22Rv1 (cell line): ENCODE data around the gene HEXA.

Experiments
- H3K27ac ChIP-seq: fragments of 450-650 bp; 2 replicates; pipeline ENCODE4 v1.5.1; 2017
- ZFX ChIP-seq: fragments of 450-650 bp; IDR thresholded peaks from 2 replicates; pipeline ENCODE4 v1.6.1; 2017; ENCODE audit warnings: antibody characterized with exemption, borderline replicate concordance
- TF ChIP-seq, protein P1 (sequence below): fragments of 450-650 bp; IDR thresholded peaks from 2 replicates; pipeline ENCODE4 v1.5.1; 2017; ENCODE audit warnings: mild to moderate bottlenecking

The HEXA gene

DNA sequence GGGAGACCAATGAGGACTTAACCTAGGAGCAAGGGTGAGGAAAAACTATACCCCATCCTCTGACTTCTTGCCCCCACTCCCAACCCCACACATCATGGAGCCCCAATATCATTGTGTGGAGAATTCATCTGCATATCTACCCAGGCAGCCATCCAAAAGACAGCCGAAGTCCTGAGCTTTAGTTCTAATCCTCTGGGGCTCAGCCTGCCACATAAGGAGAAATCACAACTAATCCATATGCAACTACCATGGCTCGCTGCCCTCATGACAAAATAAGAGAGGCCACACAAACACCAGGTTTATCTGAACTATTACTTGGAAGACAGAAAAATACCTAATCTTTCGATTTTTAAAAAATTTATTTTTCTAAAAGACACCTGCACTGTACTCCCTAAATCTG, 17.7 kb downstream of the HEXA start:
- H3K27ac ChIP-seq: no peak overlapping the region
- TF ChIP-seq, protein P1, sequence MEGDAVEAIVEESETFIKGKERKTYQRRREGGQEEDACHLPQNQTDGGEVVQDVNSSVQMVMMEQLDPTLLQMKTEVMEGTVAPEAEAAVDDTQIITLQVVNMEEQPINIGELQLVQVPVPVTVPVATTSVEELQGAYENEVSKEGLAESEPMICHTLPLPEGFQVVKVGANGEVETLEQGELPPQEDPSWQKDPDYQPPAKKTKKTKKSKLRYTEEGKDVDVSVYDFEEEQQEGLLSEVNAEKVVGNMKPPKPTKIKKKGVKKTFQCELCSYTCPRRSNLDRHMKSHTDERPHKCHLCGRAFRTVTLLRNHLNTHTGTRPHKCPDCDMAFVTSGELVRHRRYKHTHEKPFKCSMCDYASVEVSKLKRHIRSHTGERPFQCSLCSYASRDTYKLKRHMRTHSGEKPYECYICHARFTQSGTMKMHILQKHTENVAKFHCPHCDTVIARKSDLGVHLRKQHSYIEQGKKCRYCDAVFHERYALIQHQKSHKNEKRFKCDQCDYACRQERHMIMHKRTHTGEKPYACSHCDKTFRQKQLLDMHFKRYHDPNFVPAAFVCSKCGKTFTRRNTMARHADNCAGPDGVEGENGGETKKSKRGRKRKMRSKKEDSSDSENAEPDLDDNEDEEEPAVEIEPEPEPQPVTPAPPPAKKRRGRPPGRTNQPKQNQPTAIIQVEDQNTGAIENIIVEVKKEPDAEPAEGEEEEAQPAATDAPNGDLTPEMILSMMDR: no peak
- no peak for TF ChIP-seq ZFX

DNA sequence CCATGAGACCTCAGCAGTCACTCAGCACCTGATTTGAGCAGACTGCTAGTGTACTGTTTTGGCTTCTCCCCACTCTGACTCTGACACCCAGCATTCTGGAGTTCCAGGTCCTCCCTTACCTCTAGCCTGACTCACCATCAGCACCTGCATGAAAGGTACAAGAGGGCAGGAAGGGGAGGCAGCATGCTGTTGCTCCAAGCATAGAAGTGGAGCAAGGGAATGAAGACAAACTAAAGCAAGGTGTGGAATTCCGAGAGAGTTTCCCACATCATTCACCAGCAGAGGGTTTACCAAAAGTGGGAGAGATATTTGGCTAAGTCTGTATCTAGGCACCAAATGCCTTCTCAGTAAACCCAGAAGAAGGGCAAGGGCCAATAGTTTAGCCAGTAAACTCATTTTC, 21.3 kb downstream of the HEXA start:
- TF ChIP-seq, protein P1: no peak
- TF ChIP-seq ZFX: no peak
- H3K27ac ChIP-seq: no peak overlapping the region

DNA sequence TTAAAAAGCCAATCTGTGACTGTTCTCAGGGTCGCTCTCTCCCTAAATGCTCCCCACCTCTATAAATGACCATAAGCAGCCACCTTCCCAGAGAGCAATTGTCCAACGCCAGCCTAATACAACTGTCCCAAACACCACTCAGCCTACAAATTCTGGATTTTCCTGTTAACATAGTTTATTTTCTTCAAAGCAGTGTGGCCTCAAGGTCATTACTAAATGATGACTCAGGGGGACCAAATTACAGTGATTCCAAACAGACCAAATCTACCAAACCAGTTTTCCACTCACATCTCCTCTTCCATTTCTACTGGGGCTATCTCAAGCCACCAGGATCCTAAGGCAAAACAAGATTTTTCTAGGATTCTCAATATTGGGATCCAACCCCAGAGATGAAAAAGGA, 22.5 kb downstream of the HEXA start:
- no peak overlapping the region for H3K27ac ChIP-seq
- TF ChIP-seq ZFX: no peak
- TF ChIP-seq, protein P1: no peak

DNA sequence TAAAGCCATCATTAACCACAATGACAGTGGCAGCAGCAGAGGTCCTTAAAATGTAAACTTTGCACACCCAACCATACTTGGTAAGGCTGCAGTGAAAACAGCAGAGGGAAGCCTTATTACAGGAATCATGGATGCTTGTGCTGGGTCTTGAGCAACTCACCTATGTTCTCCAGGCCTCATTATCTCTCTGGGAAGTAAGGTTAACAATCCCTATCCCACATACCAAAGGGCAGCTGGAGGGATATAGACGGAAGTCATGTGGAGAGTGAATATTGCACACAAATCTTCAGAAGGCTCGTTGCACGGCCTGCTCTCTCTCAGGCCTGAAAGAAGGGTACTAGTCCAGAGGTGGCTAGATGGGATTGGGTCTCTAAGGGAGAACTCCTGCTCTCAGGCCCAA, 30.0 kb downstream of the HEXA start:
- H3K27ac ChIP-seq: no peak overlapping the region
- no peak for TF ChIP-seq ZFX
- TF ChIP-seq, protein P1: no peak

DNA sequence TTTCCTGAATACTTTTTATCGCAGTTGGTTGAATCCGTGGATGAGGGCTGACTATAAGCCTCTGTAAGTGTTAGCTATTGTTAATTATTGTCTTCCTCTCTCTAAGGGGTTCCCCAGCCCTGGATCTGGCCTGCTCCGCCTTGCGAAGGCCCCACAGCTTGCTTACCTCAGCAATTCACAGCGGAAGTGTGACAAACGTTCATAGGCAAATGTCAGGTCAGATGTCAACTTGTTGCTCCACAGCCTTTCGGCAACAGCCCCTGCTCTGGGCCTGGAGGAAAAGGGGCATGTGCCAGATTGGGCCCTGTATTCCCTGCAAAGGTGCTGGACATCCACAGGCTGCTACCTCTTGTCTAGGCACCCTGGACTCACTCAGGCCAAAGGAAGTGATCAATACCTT, 30.5 kb downstream of the HEXA start:
- no peak overlapping the region for H3K27ac ChIP-seq
- no peak for TF ChIP-seq ZFX
- TF ChIP-seq, protein P1: no peak

DNA sequence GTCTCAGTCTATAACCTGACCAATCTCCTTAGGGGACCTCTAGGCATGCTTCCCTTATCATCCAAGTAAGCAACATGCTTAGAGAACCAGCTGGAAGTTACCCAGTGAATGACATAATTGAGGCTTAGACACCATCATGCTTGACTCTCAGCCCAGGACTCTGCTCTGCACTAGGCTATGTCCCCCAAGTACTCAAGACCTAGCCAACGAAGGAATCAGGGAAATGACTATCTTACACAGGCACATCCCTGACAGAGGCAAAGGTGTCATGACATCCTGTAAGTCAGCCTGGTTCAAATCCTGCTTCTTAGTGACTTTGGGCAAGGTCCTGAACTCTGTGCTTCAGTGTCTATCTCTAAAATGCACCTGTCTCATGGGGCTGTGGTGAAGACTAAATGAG, 31.2 kb downstream of the HEXA start:
- no peak overlapping the region for H3K27ac ChIP-seq
- TF ChIP-seq ZFX: no peak
- TF ChIP-seq, protein P1: no peak

DNA sequence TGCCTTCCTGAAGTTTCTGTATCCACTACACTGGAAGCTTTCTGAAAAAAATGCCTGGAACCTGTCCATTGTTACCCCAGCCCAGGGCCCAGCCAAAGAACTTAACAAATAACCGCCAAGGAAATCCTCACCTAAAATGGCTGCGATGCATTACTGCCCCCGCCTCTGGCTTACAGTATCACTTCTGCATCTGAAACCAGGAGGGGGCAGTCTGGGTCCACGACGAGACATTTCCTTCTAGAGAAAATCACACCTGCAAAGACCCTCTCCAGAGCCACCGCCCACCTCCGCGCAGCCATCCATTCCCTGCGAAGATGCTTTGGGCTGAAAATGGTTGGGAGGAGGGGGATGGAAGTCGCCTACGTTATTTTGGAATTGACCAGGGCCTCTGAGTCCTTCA, 33.4 kb downstream of the HEXA start:
- H3K27ac ChIP-seq: no peak overlapping the region
- no peak for TF ChIP-seq ZFX
- TF ChIP-seq, protein P1: peak; percentile 50
